ENCODE data around the gene NPR2.

DNA sequence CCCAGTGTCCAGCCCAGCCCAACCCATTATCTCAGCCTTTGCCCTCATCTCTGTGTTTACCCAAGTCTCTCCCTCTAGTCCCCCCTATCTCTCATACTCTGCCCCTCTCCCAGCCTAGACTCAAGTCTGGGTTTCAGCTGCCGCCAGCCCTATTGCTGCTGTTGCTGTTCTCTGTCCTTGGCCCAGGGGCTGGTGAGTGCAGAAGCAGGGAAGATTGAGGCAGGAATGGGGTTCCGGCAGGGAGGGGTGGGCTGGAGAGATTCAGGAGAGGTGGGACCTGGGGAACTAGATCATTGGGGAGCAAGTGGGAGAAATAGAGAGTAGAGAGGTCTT, 38.3 kb downstream of the NPR2 start:
- TF ChIP-seq, protein P1, sequence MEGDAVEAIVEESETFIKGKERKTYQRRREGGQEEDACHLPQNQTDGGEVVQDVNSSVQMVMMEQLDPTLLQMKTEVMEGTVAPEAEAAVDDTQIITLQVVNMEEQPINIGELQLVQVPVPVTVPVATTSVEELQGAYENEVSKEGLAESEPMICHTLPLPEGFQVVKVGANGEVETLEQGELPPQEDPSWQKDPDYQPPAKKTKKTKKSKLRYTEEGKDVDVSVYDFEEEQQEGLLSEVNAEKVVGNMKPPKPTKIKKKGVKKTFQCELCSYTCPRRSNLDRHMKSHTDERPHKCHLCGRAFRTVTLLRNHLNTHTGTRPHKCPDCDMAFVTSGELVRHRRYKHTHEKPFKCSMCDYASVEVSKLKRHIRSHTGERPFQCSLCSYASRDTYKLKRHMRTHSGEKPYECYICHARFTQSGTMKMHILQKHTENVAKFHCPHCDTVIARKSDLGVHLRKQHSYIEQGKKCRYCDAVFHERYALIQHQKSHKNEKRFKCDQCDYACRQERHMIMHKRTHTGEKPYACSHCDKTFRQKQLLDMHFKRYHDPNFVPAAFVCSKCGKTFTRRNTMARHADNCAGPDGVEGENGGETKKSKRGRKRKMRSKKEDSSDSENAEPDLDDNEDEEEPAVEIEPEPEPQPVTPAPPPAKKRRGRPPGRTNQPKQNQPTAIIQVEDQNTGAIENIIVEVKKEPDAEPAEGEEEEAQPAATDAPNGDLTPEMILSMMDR (IDR thresholded peaks at IDR 0.05; ENCODE audit: insufficient read depth, low read length, poor library complexity, severe bottlenecking): no peak
- no peak for TF ChIP-seq EZH2phosphoT487 (conservative IDR thresholded peaks at IDR 0.05; ENCODE audit: low read length)
